Kidney epithelial cell (primary cell): Measurements from ENCODE around the gene DPH2. TPM values are rescaled to one million over a fixed set of nuclear protein-coding genes. Genes with fewer than 3 reads are reported as not detected.
A peak's percentile ranks its signal among the peaks of the same experiment; 100 is the strongest.

Experiments used
- DNase-seq: peaks from one replicate; pipeline ENCODE4 v3.0.0-alpha.2; 2010; ENCODE audit warnings: low read depth
- H3K27me3 ChIP-seq: 2 replicates; pipeline ENCODE4 v1.6.0; 2011; ENCODE audit warnings: low read length; ENCODE audit not compliant: control insufficient read depth, insufficient read depth
- H3K36me3 ChIP-seq: 2 replicates; pipeline ENCODE4 v1.5.1; 2011; ENCODE audit warnings: low read length; ENCODE audit not compliant: control insufficient read depth, insufficient read depth
- H3K4me3 ChIP-seq: 2 replicates; pipeline ENCODE4 v1.5.1; 2011; ENCODE audit warnings: low read depth, mild to moderate bottlenecking, control low read depth, low read length
- total RNA-seq: library from RNA; depleted of rRNA; stranded (reverse); fragments of >200 nt; gene quantifications from 2 replicates; pipeline ENCODE4 v1.2.3, GENCODE V29; 2015
- TF ChIP-seq, protein P1 (sequence below): IDR thresholded peaks from 2 replicates; pipeline ENCODE4 v1.5.1; 2011; ENCODE audit warnings: mild to moderate bottlenecking, moderate library complexity, low read length, control low read depth, inconsistent platforms; ENCODE audit not compliant: insufficient read depth, poor library complexity, severe bottlenecking

The DPH2 gene, protein sequence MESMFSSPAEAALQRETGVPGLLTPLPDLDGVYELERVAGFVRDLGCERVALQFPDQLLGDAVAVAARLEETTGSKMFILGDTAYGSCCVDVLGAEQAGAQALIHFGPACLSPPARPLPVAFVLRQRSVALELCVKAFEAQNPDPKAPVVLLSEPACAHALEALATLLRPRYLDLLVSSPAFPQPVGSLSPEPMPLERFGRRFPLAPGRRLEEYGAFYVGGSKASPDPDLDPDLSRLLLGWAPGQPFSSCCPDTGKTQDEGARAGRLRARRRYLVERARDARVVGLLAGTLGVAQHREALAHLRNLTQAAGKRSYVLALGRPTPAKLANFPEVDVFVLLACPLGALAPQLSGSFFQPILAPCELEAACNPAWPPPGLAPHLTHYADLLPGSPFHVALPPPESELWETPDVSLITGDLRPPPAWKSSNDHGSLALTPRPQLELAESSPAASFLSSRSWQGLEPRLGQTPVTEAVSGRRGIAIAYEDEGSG
- total RNA-seq: 45.8 and 52.2 TPM in 2 replicates

DNA sequence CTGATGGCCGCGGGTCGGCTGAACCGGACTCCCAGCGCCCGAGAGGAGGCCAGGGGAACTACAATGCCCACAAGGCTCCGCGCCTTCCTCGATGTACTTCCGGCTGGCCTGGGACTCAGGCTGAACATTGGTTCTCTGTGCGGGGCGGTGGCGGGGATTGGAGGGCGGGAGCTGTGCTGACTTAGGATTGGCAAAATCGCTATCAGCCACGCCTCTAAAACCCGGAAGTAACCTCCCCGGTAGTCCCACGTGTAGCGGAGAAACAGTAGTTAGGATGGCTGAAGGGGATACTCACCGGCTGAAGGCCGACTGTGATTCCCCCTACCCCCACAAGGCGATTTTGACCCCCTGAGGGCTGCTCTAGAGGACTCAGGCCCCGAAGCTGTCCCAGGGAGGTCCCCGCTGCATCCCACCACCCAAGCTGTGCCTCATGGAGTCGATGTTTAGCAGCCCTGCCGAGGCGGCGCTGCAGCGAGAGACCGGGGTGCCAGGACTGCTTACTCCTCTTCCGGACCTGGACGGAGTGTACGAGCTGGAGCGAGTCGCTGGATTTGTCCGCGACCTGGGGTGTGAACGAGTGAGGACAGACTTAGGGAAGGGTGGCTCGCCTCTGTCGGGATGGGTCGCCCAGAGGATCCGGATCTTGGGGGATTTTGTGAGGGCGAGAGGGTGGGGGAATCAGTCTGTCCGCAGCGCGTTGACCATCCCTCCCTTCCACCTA, at the start of gene DPH2:
Gene DPH2, plus strand, starts transcription at position 265 of the 721 bp plus-strand sequence. Its CDS starts 166 bp downstream, at position 431.
- no peaks in the 10 kb centered on the region for H3K36me3 ChIP-seq
- TF ChIP-seq, protein P1, sequence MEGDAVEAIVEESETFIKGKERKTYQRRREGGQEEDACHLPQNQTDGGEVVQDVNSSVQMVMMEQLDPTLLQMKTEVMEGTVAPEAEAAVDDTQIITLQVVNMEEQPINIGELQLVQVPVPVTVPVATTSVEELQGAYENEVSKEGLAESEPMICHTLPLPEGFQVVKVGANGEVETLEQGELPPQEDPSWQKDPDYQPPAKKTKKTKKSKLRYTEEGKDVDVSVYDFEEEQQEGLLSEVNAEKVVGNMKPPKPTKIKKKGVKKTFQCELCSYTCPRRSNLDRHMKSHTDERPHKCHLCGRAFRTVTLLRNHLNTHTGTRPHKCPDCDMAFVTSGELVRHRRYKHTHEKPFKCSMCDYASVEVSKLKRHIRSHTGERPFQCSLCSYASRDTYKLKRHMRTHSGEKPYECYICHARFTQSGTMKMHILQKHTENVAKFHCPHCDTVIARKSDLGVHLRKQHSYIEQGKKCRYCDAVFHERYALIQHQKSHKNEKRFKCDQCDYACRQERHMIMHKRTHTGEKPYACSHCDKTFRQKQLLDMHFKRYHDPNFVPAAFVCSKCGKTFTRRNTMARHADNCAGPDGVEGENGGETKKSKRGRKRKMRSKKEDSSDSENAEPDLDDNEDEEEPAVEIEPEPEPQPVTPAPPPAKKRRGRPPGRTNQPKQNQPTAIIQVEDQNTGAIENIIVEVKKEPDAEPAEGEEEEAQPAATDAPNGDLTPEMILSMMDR: no peak

DNA sequence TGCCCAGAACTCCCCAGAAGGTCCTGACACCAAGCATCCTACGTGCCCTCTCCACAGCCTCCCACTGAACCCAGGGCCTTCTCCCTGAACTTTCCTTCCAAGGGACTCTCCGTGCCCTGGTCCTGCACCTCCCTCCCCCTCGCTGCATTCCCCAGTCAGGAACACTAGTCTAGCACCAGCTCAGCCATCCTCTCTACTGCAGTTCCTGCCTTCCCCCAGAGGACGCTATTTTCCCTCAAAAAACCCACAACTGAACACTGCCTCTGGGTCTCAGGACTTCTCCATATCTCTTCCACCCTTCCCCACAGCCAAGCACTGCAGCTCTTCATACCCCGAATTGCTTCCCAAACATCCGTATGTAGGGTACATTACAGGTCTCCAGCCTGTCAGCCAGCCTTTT, 48.8 kb upstream of the DPH2 start:
- Histone ChIP-seq H3K36me3 (no peaks in the 10 kb centered on the region), H3K4me3 (no peak overlapping the region), H3K27me3 (no peaks in the 10 kb centered on the region)
- TF ChIP-seq, protein P1: no peak
- no peak for DNase-seq

More for the DNA sequence above, at the start of gene DPH2:
- H3K27me3 ChIP-seq: no peaks in the 10 kb centered on the region
- peak within 1 kb of the TSS; percentile 82 for H3K4me3 ChIP-seq
- peak; percentile 95 for DNase-seq

DNA sequence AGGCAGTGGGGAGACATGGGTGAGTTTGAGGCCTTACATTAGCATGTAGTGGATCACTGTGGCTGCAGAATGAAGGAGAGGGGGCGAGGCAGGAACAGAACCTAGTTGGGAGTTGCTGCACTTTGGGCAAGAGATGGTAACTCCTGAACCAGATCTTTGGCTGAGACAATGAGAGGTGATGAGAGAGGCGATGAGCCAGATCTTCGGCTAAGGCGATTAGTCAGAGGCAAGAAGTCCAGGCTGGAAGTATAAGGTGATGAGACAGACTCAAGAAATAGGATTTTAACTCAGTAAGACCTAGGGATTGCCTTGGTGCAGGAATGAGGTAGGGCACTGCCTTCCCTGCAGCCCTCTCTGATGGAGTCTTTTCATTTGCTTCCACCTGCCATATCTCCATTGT, 45.3 kb upstream of the DPH2 start:
- Histone ChIP-seq H3K4me3 (no peak overlapping the region), H3K36me3 (no peaks in the 10 kb centered on the region), H3K27me3 (no peaks in the 10 kb centered on the region)
- TF ChIP-seq, protein P1: no peak
- no peak for DNase-seq

DNA sequence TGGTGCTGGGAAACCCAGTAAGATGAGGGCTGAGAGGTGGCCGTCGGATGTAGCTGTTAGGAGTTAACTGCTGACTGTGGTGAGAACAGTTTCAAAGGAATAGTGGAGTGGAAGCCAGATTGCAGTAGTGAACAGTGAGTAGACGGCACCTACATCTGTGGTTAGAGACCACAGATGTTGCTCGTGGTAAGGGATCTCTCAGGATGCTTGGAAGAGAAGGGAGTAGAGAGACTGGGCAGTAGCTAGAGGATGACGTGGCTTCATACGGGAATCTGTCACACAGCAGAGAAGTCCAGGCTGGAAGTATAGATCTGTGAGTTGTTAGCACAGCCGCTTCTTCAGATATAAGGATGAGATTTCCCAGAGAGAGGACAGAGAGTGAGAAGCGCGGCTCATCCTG, 44.0 kb upstream of the DPH2 start:
- DNase-seq: no peak

DNA sequence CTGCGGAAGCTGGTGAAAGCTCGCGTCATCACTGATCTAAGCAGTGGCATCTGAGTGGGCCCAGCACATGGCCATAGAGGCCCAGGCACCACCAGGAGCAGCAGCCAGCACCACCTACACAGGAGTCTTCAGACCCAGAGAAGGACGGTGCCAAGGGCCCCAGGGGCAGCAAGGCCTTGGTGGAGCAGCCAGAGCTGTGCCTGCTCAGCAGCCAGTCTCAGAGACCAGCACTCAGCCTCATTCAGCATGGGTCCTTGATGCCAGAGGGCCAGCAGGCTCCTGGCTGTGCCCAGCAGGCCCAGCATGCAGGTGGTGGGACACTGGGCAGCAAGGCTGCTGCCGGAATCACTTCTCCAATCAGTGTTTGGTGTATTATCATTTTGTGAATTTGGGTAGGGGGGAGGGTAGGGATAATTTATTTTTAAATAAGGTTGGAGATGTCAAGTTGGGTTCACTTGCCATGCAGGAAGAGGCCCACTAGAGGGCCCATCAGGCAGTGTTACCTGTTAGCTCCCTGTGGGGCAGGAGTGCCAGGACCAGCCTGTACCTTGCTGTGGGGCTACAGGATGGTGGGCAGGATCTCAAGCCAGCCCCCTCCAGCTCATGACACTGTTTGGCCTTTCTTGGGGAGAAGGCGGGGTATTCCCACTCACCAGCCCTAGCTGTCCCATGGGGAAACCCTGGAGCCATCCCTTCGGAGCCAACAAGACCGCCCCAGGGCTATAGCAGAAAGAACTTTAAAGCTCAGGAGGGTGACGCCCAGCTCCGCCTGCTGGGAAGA, 39.5 kb upstream of the DPH2 start:
- no peak overlapping the region for H3K4me3 ChIP-seq
- TF ChIP-seq, protein P1: peak; percentile 41
- H3K36me3 ChIP-seq: peaks cover 3% of the 10 kb centered on the region
- no peak for DNase-seq
- H3K27me3 ChIP-seq: no peaks in the 10 kb centered on the region

More for the DNA sequence above, 44.0 kb upstream of the DPH2 start:
- Histone ChIP-seq H3K36me3 (peaks cover 3% of the 10 kb centered on the region), H3K4me3 (no peak overlapping the region), H3K27me3 (no peaks in the 10 kb centered on the region)
- TF ChIP-seq, protein P1: no peak
